AG04450 (cell line): ENCODE measurements around the gene GNA12. TPM values are rescaled to one million over a fixed set of nuclear protein-coding genes. Genes with fewer than 3 reads are reported as not detected.

Experiments
- CTCF ChIA-PET: fragments of 300-600, 350-600 bp; formaldehyde crosslinking; extraction: SDS; loops from one replicate; lab custom pipeline; 2022; ENCODE audit warnings: antibody characterized with exemption, inconsistent platforms; lab: Charles Lee
- POLR2A ChIA-PET: fragments of 350-600 bp; formaldehyde crosslinking; extraction: SDS; loops from one replicate; lab custom pipeline; 2021; ENCODE audit warnings: antibody characterized with exemption, inconsistent platforms; lab: Yijun Ruan, JAX
- DNase-seq: peaks from one replicate; pipeline ENCODE4 v3.0.0-alpha.2; 2011; ENCODE audit warnings: low read depth, low spot score
- H3K27ac ChIP-seq: one replicate; pipeline ENCODE4 v1.5.1; 2012; ENCODE audit warnings: low read depth, low read length, control low read depth
- H3K27me3 ChIP-seq: one replicate; pipeline ENCODE4 v1.6.0; 2012; ENCODE audit warnings: low read length; ENCODE audit not compliant: control insufficient read depth, insufficient read depth
- H3K4me3 ChIP-seq: 2 replicates; pipeline ENCODE4 v1.5.1; 2011; ENCODE audit warnings: mild to moderate bottlenecking, low read depth, low read length, control low read depth
- H3K9me3 ChIP-seq: 2 replicates; pipeline ENCODE4 v1.5.1; 2012; ENCODE audit warnings: low read length; ENCODE audit not compliant: control insufficient read depth, insufficient read depth
- CTCF ChIP-seq: IDR thresholded peaks from 2 replicates; pipeline ENCODE4 v1.5.1; 2011; ENCODE audit warnings: low read depth, low read length, control low read depth, inconsistent platforms
- polyA plus RNA-seq: library from polyadenylated mRNA; depleted of rRNA; stranded (reverse); fragments of >200 nt; gene quantifications from 2 replicates; pipeline ENCODE4 v1.2.3, GENCODE V29; 2011

The GNA12 gene
- polyA plus RNA-seq, 1 experiment = 97.4 TPM

DNA sequence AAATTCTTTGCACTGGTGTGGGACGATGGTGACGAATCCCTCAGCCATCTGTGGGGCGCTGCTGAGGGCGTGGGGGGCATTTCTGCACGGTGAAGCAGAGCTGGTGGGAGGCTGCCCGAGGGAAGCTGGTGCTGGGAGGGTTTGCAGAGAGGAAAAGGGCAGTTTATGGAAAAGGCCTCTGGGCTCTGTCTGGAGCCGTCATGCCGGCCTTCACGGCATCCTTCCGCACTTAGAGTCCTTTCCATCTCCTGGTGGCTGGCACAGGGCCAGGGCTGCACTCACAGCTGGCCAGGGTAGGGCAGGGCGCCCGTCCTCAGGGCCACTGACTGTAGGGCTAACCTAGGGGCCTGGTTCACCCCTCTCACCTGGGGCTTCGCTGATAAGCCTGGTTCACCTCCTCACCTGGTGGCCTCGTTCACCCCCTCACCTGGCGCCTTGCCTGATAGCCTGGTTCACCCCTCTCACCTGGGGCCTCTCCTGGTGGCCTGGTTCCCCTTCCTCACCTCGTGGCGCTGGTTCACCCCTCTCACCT, 156.7 kb downstream of the GNA12 start:
- POLR2A ChIA-PET = no interaction called here
- Histone ChIP-seq H3K27ac (peak overlapping the region; percentile 21), H3K27me3 (peaks cover 13% of the 10 kb centered on the region), H3K4me3 (peak overlapping the region; percentile 40), H3K9me3 (peaks cover 10% of the 10 kb centered on the region; the same call in 1 of the 2 replicates)
- TF ChIP-seq CTCF = no peak
- DNase-seq = no peak
- CTCF ChIA-PET = no interaction called here

GRCh38 chr7:2686101-2686500, 158.0 kb downstream of the GNA12 start:
- ChIA-PET CTCF (interaction anchor here (1.1 kb wide), 1 partner anchor 16 kb away, joined by 3 read pairs; no protein-coding TSS in a partner anchor), POLR2A (no interaction called here)
- H3K27me3 ChIP-seq = peaks cover 13% of the 10 kb centered on the region
- H3K4me3 ChIP-seq = no peak overlapping the region
- TF ChIP-seq CTCF = no peak
- peaks cover 10% of the 10 kb centered on the region; the same call in 1 of the 2 replicates for H3K9me3 ChIP-seq
- H3K27ac ChIP-seq = no peak overlapping the region
- no peak for DNase-seq

GRCh38 chr7:2684501-2684900, 159.6 kb downstream of the GNA12 start:
- CTCF ChIA-PET = interaction anchor here (1.4 kb wide), 1 partner anchor 14 kb away, joined by 4 read pairs; no protein-coding TSS in a partner anchor
- Histone ChIP-seq H3K27me3 (peaks cover 16% of the 10 kb centered on the region), H3K4me3 (no peak overlapping the region), H3K9me3 (peaks cover 10% of the 10 kb centered on the region; the same call in 1 of the 2 replicates), H3K27ac (no peak overlapping the region)
- POLR2A ChIA-PET = no interaction called here
- DNase-seq = no peak
- no peak for TF ChIP-seq CTCF

GRCh38 chr7:2681929-2682799, 161.9 kb downstream of the GNA12 start:
- no peak for TF ChIP-seq CTCF
- Histone ChIP-seq H3K27ac (no peak overlapping the region), H3K9me3 (peaks cover 10% of the 10 kb centered on the region; the same call in 1 of the 2 replicates), H3K27me3 (peaks cover 4% of the 10 kb centered on the region), H3K4me3 (no peak overlapping the region)
- POLR2A ChIA-PET = no interaction called here
- CTCF ChIA-PET = interaction anchor here (1.1 to 2.3 kb wide), 4 partner anchors 8 to 107 kb away, joined by 3 to 16 read pairs (median 5); no protein-coding TSS in a partner anchor
- DNase-seq = no peak
